Fibroblast of villous mesenchyme (primary cell): Measurements from ENCODE around the gene MMP23B. TPM values are rescaled to one million over a fixed set of nuclear protein-coding genes. Genes with fewer than 3 reads are reported as not detected.

Source experiments
- DNase-seq: peaks from one replicate; pipeline ENCODE4 v3.0.0-alpha.2; 2010; ENCODE audit warnings: low read depth
- H3K4me3 ChIP-seq: 2 replicates; pipeline ENCODE4 v1.5.1; 2011; ENCODE audit warnings: low read depth, mild to moderate bottlenecking, low read length
- total RNA-seq: library from RNA; depleted of rRNA; stranded (reverse); fragments of >200 nt; gene quantifications from 2 replicates; pipeline ENCODE4 v1.2.3, GENCODE V29; 2012
- TF ChIP-seq, protein P1 (sequence below): IDR thresholded peaks from 2 replicates; pipeline ENCODE4 v1.5.1; 2012; ENCODE audit warnings: low read depth, mild to moderate bottlenecking, low read length; ENCODE audit not compliant: insufficient read depth

MMP23B gene
- total RNA-seq, 1 donor: 6.5 TPM

- no peak for DNase-seq
- TF ChIP-seq, protein P1, sequence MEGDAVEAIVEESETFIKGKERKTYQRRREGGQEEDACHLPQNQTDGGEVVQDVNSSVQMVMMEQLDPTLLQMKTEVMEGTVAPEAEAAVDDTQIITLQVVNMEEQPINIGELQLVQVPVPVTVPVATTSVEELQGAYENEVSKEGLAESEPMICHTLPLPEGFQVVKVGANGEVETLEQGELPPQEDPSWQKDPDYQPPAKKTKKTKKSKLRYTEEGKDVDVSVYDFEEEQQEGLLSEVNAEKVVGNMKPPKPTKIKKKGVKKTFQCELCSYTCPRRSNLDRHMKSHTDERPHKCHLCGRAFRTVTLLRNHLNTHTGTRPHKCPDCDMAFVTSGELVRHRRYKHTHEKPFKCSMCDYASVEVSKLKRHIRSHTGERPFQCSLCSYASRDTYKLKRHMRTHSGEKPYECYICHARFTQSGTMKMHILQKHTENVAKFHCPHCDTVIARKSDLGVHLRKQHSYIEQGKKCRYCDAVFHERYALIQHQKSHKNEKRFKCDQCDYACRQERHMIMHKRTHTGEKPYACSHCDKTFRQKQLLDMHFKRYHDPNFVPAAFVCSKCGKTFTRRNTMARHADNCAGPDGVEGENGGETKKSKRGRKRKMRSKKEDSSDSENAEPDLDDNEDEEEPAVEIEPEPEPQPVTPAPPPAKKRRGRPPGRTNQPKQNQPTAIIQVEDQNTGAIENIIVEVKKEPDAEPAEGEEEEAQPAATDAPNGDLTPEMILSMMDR: no peak
- no peak overlapping the region for H3K4me3 ChIP-seq
Measured at GRCh38 chr1:1625824-1626206, 6.2 kb upstream of the MMP23B start.

GRCh38 chr1:1626207-1627141 is 5.5 kb upstream of the MMP23B start:
- no peak overlapping the region for H3K4me3 ChIP-seq
- no peak for DNase-seq
- TF ChIP-seq, protein P1: no peak

GRCh38 chr1:1627261-1627828 is 4.6 kb upstream of the MMP23B start:
- TF ChIP-seq, protein P1: no peak
- DNase-seq: no peak
- H3K4me3 ChIP-seq: no peak overlapping the region

- TF ChIP-seq, protein P1: no peak
- H3K4me3 ChIP-seq: no peak overlapping the region
- DNase-seq: no peak
Measured at GRCh38 chr1:1627829-1628753, 3.9 kb upstream of the MMP23B start.

DNA sequence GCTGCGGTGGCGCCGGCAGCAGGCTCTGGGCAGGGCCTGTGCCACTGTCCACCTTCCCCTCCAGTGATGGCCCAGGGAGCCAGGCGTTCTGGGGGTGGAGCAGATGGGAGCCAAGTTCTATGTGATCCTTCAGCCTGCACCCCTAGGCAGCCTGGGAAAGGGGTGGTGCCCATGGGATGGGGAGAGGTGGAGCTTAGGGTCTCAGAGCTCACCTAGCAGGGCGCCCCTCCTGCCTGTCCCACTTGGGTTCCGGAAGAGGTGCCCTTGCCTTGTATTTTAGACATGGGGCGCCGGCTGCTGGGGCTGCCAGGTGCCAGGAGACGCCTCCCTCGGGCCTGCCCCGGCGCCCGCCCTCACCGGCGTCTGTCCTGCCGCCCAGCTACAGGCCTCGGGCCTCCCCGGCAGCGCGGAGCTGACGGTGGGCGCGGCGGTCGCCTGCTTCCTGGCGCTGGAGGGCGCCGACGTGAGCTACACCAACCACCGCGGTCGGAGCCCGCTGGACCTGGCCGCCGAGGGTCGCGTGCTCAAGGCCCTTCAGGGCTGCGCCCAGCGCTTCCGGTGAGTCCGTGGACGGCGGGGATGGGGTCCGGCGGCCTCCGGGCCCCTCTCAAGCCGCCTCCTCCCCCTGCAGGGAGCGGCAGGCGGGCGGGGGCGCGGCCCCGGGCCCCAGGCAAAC is 3.1 kb upstream of the MMP23B start:
- H3K4me3 ChIP-seq: no peak overlapping the region
- no peak for DNase-seq
- TF ChIP-seq, protein P1: no peak
